ENCODE data around the gene TOMM20.
A peak's percentile ranks its signal among the peaks of the same experiment; 100 is the strongest.
"Not testable (repeated sequence)": the region's sequence is repeated elsewhere in the genome, so short reads cannot be mapped to it uniquely, and the experiment has no call there.

The TOMM20 gene

DNA sequence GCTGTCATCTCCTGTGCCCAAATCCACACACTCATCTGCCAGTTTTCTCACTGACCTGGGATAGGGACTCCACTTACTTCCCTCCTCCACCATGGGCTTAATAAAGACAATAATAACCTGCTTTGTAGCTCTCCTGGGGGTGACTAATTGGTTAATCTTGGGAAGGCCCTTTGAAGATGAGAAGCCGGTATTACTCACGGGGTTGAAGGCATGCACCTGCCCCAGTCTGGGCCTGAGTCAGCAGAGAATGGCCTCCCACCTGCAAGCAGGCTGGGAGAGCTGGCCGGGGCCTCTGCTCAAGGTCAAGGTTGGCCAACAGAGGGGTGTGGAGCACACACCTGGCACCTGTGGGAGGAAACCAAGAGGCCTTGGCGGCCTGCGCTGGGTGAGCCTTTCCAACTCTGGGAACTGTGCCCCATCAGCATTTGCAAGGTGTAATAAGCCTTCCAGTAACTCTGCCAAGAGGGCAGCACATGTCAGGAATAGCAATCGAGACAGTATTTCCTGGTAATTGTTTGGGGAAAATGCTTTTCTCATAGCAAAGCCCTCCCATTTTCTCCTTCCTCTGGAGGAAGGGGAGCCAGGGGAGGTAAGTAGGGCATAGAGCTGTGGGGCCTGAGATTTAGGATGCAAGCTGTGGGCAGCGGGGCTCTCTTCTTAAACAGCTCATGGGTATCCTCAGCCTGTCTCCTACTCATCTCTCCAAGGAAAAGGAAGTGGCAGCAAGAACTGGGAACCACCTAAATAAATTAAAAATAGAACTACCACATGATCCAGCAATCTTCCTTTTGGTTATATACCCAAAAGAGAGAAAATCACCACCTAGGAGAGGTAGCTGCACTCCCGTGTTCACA, 49.0 kb downstream of the TOMM20 start:
- no peak for DNase-seq (ENCODE audit: low read depth in 2 of 2)

- DNase-seq (ENCODE audit: low read depth in 2 of 2): no peak
Measured at GRCh38 chr1:235078480-235079381, 49.9 kb downstream of the TOMM20 start.

DNA sequence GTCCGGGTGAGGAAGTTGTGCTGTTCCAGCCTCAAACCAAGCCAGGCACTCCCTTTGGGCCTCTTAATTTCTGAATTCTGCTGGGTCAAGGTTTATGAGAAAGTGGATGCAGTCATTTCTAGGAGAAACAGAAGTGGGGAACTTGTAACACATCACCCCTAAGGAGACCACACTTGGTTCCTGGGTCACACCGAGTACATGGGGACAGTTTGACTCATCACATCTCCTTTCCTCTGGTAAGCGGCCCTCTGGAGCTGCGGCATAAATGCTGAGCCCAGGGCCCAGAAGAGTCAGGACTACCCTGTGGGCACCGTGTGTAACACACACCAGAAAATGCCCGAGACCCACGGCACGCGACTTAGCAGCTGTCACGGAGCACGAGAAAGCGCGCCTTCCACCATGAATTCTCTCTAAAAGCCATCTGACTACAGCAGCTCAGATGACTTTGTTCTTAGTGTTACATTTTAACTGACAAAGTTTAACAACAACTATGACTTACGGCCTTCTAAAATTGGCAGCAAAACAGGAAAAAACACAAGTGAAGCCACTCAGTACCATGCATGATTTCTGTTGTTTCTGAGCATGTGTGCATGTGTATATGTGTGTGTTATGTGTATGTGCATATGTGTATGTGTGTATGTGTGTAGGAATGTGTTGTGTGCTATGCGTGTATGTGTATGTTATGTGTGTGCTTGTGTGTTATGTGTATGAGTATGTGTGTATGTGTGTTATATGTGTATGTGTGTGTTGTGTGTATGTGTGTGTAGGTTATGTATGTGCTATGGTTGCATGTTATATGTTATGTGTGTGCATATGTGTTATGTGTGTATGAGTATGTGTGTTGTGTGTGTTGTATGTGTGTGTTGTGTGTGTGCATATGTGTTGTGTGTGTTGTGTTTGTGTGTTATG, 50.8 kb downstream of the TOMM20 start:
- peak in 1 of 2 experiments; percentile 14 for DNase-seq (ENCODE audit: low read depth in 2 of 2)

DNA sequence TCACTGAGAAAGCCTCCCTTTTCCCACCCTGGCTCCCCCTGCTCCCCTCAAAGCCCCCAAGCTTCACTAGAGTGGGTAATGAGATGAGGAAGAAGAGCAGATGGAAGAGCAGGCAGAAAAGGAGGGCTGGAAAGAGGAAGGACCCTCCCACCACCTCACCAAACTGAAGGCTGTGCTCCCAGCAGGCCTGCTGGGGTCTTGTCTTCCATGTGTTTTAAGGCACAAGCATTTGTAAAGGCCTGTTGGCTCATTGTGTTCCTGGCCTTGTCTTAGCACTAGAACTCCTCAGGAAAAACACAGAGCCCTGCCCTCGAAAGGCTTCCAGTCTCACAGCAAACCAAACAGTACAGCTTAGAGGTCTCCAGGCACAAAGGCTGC, 51.5 kb downstream of the TOMM20 start:
- DNase-seq (ENCODE audit: low read depth in 2 of 2): no peak

GRCh38 chr1:235076504-235077162, 52.0 kb downstream of the TOMM20 start:
- no peak for DNase-seq (ENCODE audit: low read depth in 2 of 2)

- DNase-seq (ENCODE audit: low read depth in 2 of 2): no peak
Measured at GRCh38 chr1:235075777-235076308, 52.8 kb downstream of the TOMM20 start.

DNA sequence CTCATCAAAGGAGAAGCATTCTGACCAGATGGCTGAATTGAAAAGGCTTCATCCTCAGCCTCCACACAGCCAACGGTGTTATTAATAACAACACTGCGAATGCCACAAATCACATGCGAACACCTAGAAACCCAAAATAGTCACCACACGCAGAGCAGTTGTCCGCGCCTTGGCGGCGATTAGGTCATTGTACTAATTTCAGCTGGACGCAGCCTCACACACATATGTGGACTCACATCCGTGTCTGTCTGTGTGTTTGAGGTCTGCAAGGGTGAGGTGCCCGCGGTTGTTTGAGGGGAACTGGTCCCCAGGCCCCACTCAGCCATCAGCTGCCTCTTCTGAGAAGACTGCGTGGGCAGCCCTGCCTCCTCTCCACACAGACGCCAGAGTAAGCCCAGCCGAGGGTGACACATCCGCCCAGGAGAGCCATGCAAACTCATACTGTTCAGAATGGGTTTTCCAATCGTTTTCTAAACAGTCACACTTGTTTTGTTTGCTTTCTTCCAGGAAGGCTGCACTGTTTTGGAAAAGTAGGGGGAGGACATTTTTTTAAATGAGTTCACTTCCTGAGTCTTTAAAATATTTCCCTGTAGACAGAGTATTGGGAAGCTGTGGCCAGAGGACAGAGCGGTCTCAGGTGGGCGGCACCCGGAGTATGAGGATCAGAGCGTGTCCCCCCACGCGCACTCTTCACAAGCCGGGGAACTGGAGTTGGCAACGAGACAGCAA, 53.4 kb downstream of the TOMM20 start:
- peak; percentile 67 to 73 for DNase-seq (ENCODE audit: low read depth in 2 of 2)

DNA sequence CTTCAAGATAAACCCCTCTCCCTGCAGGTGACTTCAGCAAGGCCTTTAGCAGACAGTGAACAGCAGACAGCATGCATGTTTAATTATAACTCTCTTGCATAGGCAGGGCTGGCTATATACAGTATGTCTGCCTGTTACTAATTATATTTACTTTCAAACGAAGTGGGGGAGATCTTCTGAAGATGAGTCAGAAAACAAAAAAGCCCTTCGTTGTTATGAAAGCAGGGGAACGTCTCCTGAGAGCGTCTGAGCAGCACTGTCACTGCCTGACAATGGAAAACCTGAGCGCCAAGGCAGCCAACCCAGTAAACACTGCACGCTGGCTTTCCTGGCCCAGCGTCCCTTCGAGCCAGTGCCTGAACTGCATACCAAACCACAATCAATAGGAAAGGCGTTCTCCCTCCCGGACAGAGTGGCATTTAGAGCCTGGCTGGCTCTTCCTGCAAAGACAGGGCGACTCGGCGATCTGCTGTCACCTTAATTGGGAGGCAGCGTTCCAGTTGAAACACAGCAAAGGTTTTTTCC, 54.1 kb downstream of the TOMM20 start:
- DNase-seq (ENCODE audit: low read depth in 2 of 2): peak; percentile 84 to 85

- DNase-seq (ENCODE audit: low read depth in 2 of 2): no peak
Measured at GRCh38 chr1:235073968-235074522, 54.6 kb downstream of the TOMM20 start.

GRCh38 chr1:235073331-235073967, 55.2 kb downstream of the TOMM20 start:
- no peak for DNase-seq (ENCODE audit: low read depth in 2 of 2)

DNA sequence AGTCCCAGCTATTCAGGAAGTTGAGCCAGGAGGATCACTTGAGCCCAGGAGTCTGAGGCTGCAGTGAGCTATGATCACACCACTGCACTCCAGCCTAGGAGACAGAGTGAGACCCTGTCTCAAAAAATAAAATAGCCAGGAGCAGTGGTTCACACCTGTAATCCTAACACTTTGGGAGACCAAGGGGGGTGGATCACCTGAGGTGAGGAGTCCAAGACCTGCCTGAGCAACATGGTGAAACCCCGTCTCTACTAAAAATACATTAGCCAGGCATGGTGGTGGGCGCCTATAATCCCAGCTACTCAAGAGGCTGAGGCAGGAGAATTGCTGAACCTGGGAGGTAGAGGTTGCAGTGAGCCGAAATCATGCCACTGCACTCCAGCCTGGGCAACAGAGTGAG, 56.1 kb downstream of the TOMM20 start:
- not testable (repeated sequence) for DNase-seq (ENCODE audit: low read depth in 2 of 2)

DNA sequence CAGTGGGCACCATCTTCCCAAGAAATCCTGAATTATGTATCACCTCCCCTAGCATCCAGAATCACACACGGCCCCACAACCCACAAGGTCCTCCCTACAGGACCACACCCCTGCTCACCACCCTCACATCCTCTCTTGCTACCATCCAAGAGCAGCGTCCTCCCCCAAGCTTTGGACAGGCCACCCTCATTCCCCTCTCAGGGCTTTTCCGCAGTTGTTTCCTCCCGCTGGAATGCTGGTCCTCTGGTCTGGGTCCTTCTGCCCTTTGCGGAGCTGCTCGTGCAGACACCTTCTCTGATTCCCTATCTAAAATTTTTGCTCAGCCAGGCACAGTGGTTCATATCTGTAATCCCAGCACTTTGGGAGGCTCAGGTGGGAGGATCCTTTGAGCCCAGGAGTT, 56.5 kb downstream of the TOMM20 start:
- no peak for DNase-seq (ENCODE audit: low read depth in 2 of 2)

DNA sequence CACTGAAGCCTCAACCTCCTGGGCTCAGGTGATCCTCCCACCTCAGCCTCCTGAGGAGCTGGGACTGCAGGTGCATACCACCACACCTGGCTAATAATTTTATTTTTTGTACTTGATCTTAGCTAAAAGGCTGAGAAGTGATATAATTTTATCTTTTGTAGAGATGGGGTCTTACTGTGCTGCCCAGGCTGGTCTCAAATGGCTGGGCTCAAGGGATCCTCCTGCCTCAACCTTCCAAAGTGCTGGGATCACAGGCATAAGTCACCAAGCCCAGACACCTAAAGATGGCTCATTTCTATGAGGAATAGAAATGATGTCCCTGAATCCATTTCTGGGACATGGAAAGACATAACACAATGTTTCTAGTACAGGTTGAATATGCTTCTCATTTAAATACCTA, 57.8 kb downstream of the TOMM20 start:
- DNase-seq (ENCODE audit: low read depth in 2 of 2): no peak

GRCh38 chr1:235069577-235070563, 58.8 kb downstream of the TOMM20 start:
- peak in 1 of 2 experiments; percentile 46 for DNase-seq (ENCODE audit: low read depth in 2 of 2)

DNA sequence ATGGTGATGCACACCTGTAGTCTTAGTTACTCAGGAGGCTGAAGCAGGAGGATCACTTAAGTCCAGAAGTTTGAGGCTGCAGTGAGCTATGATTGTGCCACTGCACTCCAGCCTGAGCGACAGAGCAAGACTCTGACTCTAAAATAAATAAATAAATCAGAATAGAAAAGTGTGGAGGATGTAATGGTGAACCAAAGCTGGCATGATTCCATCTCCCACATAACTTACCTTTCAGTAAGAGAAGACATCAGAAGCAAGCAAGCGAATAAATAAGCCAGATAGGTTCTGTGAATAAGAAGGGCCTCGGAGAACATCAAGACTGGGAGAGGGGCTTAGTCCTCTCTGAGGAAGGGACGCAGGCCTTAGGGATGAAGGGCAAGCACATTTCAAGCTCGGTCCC, 59.5 kb downstream of the TOMM20 start:
- DNase-seq (ENCODE audit: low read depth in 2 of 2): no peak

DNA sequence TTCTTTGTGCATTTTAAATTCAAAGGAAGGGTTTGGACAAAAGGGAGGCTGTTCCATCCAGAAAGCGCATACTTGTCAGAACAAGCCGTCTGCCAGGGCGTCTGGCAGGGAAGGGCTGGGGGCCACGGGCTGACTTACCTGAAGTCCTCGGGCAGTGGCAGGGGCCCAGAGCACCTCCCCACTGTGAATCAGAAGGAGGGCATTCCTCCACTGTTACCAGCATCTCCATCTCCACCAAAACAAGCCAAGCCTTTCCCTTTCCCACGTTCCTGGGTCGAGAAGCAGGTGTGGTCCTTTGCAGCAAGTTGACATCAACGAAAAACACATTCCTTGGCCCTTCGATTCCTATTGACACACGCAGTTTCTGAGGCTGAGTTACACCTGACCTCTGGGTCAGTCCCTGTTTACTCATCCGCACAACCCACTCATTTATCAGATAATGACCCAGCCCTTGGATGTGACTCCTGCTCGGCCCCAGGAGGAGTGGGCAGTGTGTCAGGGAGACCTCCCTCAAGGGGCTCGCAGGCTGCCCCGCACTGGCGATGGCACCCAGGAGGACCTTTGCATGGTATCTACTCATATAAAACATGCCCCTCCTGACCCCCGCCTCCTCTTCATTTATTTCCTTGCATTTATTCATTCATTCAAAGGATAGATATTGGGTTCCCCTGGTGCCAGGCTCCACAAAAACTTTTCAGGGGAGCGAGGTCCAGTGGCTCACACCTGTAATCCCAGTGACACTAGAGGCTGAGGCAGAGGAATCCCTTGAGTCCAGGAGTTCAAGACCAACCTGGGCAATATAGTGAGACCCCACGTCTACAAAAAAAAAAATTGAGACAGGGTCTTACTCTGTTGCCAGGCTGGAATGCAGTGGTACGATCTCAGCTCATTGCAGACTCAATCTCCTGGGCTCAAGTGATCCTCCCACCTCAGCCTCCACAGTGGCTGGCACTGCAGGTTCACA, 60.2 kb downstream of the TOMM20 start:
- DNase-seq (ENCODE audit: low read depth in 2 of 2): no peak

All from fibroblast of skin of left quadriceps (primary cell).